ENCODE results near the gene ZEB2. TPM values are rescaled to one million over a fixed set of nuclear protein-coding genes. Genes with fewer than 3 reads are reported as not detected.

Gene ZEB2
- total RNA-seq, 4 donors from 2014 or later: 21.7 to 52.1 (median 37.9) TPM

- TF ChIP-seq, protein P1, sequence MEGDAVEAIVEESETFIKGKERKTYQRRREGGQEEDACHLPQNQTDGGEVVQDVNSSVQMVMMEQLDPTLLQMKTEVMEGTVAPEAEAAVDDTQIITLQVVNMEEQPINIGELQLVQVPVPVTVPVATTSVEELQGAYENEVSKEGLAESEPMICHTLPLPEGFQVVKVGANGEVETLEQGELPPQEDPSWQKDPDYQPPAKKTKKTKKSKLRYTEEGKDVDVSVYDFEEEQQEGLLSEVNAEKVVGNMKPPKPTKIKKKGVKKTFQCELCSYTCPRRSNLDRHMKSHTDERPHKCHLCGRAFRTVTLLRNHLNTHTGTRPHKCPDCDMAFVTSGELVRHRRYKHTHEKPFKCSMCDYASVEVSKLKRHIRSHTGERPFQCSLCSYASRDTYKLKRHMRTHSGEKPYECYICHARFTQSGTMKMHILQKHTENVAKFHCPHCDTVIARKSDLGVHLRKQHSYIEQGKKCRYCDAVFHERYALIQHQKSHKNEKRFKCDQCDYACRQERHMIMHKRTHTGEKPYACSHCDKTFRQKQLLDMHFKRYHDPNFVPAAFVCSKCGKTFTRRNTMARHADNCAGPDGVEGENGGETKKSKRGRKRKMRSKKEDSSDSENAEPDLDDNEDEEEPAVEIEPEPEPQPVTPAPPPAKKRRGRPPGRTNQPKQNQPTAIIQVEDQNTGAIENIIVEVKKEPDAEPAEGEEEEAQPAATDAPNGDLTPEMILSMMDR (IDR thresholded peaks at IDR 0.05): no peak
- no peak for TF ChIP-seq POLR2A (IDR thresholded peaks at IDR 0.05)
- WGBS, 2 donors: 88 to 98% methylated on average over 2 of the region's 2 CpGs
- Histone ChIP-seq H3K4me1 (peaks cover 12 to 45% of the 10 kb centered on the region in 2 donors), H3K27me3 (no peaks in the 10 kb centered on the region), H3K9me3 (no peaks in the 10 kb centered on the region), H3K36me3 (no peaks in the 10 kb centered on the region), H3K4me3 (replicated peaks in 1 of 3) (no peak overlapping the region), H3K27ac (no peak overlapping the region)
- no peak for DNase-seq
- intact Hi-C loops (cut with DNase I): no loop called here
Observed at GRCh38 chr2:144500563-144500962, 19.4 kb downstream of the ZEB2 start.

DNA sequence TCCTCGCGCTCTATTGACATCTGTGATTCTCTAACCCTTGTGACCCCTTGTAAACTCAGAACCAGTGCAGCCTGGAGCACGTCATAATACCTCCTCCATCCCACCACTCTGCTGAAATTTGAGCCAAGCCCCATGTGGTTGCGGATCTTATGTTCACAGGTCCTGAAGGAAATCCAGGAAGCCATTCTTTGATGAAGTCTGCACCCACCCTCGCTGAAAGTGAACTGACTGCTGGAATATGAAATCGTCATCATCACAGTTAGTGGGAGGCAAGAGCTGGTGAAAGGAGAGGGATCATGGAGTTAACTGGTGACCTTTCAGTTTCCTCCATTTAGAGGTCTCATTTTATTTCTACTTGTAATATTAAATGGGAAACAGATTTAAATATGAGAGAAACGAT, 21.6 kb downstream of the ZEB2 start:
- intact Hi-C loops (cut with DNase I): no loop called here
- H3K27me3 ChIP-seq: no peaks in the 10 kb centered on the region
- DNase-seq: no peak
- no peak overlapping the region for H3K4me3 ChIP-seq (replicated peaks in 1 of 3)
- no peak for TF ChIP-seq POLR2A (IDR thresholded peaks at IDR 0.05)
- TF ChIP-seq, protein P1 (IDR thresholded peaks at IDR 0.05): no peak
- WGBS, 2 donors: 88% methylated on average over 7 of the region's 7 CpGs
- no peaks in the 10 kb centered on the region for H3K9me3 ChIP-seq
- H3K27ac ChIP-seq: no peak overlapping the region
- no peaks in the 10 kb centered on the region for H3K36me3 ChIP-seq
- peaks cover 24 to 33% of the 10 kb centered on the region in 2 donors for H3K4me1 ChIP-seq

- Histone ChIP-seq H3K9me3 (no peaks in the 10 kb centered on the region), H3K27me3 (no peaks in the 10 kb centered on the region), H3K36me3 (no peaks in the 10 kb centered on the region), H3K4me1 (peaks cover 16 to 22% of the 10 kb centered on the region in 2 donors), H3K27ac (no peak overlapping the region), H3K4me3 (replicated peaks in 1 of 3) (no peak overlapping the region)
- 90% methylated on average over 3 of the region's 3 CpGs for WGBS, 2 donors
- DNase-seq: no peak
- TF ChIP-seq, protein P1 (IDR thresholded peaks at IDR 0.05): no peak
- TF ChIP-seq POLR2A (IDR thresholded peaks at IDR 0.05): no peak
- intact Hi-C loops (cut with DNase I): no loop called here
Observed at GRCh38 chr2:144496977-144497598, 22.8 kb downstream of the ZEB2 start.

GRCh38 chr2:144496092-144496976, 23.6 kb downstream of the ZEB2 start:
- no peaks in the 10 kb centered on the region for H3K27me3 ChIP-seq
- no peak overlapping the region for H3K4me3 ChIP-seq (replicated peaks in 1 of 3)
- H3K27ac ChIP-seq: peak overlapping the region in 1 of 3 donors; percentile 24
- intact Hi-C loops (cut with DNase I): no loop called here
- TF ChIP-seq, protein P1 (IDR thresholded peaks at IDR 0.05): no peak
- H3K9me3 ChIP-seq: no peaks in the 10 kb centered on the region
- H3K4me1 ChIP-seq: peaks cover 16% of the 10 kb centered on the region in 2 donors
- no peaks in the 10 kb centered on the region for H3K36me3 ChIP-seq
- WGBS, 2 donors: 78 to 79% methylated on average over 10 of the region's 10 CpGs
- no peak for DNase-seq

All from thyroid gland (tissue), 4 donors.